ENCODE results near the gene STXBP2.

STXBP2 gene

DNA sequence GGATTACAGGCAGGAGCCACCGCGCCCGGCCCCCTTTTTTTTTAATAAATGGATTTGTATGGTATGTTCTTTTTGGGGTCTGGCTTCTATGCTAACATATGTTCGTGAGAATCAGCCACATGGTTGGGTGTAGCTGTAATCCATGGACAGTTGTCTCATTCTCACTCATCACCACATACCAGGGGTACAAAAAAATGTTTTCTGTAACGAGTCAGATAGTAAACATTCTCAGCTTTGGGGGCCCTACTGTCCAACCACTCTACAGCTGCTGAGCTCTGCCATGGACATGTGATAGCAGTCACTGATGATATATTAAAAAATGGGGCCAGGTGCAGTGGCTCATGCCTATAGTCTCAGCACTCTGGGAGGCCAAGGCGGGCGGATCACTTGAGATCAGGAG is 26.8 kb downstream of the STXBP2 start:
- TF ChIP-seq POLR2A (IDR thresholded peaks at IDR 0.05; ENCODE audit: low read depth, low read length), result no peak
- DNase-seq (ENCODE audit: insufficient read length) (no peak), FAIRE-seq (no peak)

DNA sequence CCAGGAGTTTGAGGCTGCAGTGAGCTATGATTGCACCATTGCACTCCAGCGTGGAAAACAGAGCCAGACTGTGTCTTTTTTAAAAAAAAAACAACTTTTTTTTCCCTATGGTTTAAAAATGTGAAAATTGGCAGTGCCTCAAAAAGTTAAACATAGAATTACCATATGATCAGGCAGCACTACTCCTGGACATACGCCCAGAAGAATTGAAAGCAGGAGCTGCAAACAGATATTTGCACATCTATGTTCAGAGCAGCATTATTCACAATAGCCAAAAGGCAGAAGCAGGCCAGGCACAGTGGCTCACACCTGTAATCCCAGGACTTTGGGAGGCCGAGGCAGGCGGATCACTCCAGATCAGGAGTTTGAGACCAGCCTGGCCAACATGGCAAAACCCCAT is 28.2 kb downstream of the STXBP2 start:
- no peak for DNase-seq (ENCODE audit: insufficient read length)
- no peak for FAIRE-seq
- TF ChIP-seq POLR2AphosphoS5 (IDR thresholded peaks at IDR 0.05; ENCODE audit: low read depth, low read length) (no peak), TAF1 (IDR thresholded peaks at IDR 0.05; ENCODE audit: borderline replicate concordance, low read depth, low read length) (no peak), POLR2A (IDR thresholded peaks at IDR 0.05; ENCODE audit: low read depth, low read length) (no peak)

DNA sequence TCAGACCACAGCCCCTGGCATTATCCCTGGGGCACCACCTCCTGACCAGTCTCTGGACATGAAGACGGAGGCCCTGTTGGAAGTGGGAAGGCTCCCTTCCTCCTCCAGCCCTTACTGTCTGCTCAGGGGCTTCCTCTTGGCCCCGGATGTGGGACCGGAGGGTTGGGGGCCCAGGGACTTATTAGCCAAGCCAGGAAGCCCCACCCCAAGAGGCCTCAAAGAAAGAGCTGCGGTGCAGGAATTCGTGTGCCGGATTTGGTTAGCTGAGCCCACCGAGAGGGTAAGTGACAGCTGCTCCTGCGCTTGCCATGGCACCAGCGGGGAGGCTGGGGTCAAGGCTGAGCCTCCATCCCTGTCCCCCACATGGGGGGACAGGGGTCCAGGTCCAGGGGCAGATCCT is 31.9 kb downstream of the STXBP2 start, which contains the start of gene RETN:
RETN (plus strand) TSS at position 208 of the 400 bp plus-strand sequence. CDS start 278 bp downstream, outside the sequence.
- FAIRE-seq (no peak), DNase-seq (ENCODE audit: insufficient read length) (no peak)
- TF ChIP-seq TAF1 (IDR thresholded peaks at IDR 0.05; ENCODE audit: borderline replicate concordance, low read depth, low read length), result no peak
- no peak for TF ChIP-seq POLR2AphosphoS5 (IDR thresholded peaks at IDR 0.05; ENCODE audit: low read depth, low read length)
- no peak for TF ChIP-seq POLR2A (IDR thresholded peaks at IDR 0.05; ENCODE audit: low read depth, low read length)

DNA sequence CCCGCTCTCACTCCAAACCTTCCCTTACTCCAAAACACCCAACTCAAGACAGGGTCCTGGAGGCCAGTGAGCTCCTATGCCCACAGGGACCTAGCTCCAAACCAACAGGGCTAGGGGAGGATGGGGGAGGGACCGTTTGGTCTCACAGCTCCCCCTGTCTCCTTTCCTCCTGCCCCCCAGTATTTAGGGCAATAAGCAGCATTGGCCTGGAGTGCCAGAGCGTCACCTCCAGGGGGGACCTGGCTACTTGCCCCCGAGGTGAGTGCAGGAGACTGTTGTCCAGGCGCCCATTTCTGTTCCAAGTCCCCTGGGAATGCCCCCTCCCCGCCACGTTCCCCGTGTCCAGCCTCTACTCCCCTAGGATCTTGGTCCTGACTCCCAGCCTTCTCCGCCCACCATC is 32.7 kb downstream of the STXBP2 start:
- FAIRE-seq (no peak), DNase-seq (ENCODE audit: insufficient read length) (no peak)
- TF ChIP-seq POLR2A (IDR thresholded peaks at IDR 0.05; ENCODE audit: low read depth, low read length), result no peak
- TF ChIP-seq POLR2AphosphoS5 (IDR thresholded peaks at IDR 0.05; ENCODE audit: low read depth, low read length), result no peak
- TF ChIP-seq TAF1 (IDR thresholded peaks at IDR 0.05; ENCODE audit: borderline replicate concordance, low read depth, low read length), result no peak

DNA sequence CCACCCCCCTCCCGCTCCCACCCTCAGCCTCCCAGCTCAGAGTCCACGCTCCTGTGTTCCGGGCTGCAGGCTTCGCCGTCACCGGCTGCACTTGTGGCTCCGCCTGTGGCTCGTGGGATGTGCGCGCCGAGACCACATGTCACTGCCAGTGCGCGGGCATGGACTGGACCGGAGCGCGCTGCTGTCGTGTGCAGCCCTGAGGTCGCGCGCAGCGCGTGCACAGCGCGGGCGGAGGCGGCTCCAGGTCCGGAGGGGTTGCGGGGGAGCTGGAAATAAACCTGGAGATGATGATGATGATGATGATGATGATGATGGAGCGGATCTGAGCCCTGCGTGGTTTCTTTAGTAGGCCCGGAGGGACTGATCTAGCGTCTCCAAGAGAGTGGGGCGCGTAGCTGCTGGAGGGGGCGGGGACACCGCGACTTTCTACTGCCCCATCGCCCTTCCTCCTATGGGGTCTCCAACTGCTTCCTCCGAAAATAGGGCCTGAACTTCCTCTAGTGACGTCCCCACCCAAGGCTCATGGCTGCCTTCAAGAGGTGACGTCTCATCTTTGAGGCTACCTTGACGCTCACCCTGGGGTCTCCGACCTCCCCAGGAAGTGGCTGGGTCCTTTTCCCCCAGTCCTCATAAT is 33.4 kb downstream of the STXBP2 start:
- TF ChIP-seq POLR2A (IDR thresholded peaks at IDR 0.05; ENCODE audit: low read depth, low read length) (no peak), TAF1 (IDR thresholded peaks at IDR 0.05; ENCODE audit: borderline replicate concordance, low read depth, low read length) (no peak), POLR2AphosphoS5 (IDR thresholded peaks at IDR 0.05; ENCODE audit: low read depth, low read length) (no peak)
- FAIRE-seq (no peak), DNase-seq (ENCODE audit: insufficient read length) (no peak)

DNA sequence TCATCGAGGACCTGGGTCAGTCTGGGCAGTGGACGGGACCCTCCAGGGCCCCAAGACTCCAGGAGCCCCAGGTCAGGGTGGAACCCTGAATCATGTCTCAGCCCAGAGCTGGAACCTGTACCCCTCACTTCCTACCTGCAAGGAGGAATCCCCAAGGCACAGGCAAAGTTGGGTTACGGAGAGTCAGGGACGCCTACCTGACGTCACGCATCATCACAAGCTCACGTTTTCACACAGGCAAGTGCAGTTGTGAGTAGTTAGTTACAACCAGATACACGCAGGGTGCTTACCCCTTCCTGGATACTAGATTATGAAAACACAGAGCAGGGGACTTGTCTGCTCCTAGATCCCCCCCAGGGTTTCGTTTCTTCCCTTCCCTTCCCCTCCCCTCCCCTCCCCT is 33.9 kb downstream of the STXBP2 start:
- DNase-seq (ENCODE audit: insufficient read length) (no peak), FAIRE-seq (no peak)
- TF ChIP-seq POLR2A (IDR thresholded peaks at IDR 0.05; ENCODE audit: low read depth, low read length), result no peak
- TF ChIP-seq TAF1 (IDR thresholded peaks at IDR 0.05; ENCODE audit: borderline replicate concordance, low read depth, low read length), result no peak
- no peak for TF ChIP-seq POLR2AphosphoS5 (IDR thresholded peaks at IDR 0.05; ENCODE audit: low read depth, low read length)

DNA sequence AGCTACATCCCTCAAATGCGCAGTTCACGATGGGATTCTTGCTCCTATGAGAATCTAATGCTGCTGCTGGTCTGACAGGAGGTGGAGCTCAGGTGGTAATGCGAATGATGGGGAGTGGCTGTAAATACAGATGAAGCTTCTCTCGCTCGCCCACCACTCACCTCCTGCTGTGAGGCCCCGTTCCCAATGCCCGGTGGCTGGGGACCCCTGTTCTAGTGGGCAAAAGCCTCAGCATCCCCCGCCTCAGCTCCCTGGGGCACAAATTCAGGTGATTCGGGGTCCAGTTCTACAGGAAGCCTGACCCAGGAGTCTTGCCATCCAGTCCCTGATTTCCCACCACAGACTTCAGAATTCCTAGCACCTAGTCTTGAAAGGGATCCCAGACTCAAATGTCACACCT is 35.6 kb downstream of the STXBP2 start:
- no peak for FAIRE-seq
- no peak for DNase-seq (ENCODE audit: insufficient read length)
- TF ChIP-seq POLR2AphosphoS5 (IDR thresholded peaks at IDR 0.05; ENCODE audit: low read depth, low read length), result no peak

DNA sequence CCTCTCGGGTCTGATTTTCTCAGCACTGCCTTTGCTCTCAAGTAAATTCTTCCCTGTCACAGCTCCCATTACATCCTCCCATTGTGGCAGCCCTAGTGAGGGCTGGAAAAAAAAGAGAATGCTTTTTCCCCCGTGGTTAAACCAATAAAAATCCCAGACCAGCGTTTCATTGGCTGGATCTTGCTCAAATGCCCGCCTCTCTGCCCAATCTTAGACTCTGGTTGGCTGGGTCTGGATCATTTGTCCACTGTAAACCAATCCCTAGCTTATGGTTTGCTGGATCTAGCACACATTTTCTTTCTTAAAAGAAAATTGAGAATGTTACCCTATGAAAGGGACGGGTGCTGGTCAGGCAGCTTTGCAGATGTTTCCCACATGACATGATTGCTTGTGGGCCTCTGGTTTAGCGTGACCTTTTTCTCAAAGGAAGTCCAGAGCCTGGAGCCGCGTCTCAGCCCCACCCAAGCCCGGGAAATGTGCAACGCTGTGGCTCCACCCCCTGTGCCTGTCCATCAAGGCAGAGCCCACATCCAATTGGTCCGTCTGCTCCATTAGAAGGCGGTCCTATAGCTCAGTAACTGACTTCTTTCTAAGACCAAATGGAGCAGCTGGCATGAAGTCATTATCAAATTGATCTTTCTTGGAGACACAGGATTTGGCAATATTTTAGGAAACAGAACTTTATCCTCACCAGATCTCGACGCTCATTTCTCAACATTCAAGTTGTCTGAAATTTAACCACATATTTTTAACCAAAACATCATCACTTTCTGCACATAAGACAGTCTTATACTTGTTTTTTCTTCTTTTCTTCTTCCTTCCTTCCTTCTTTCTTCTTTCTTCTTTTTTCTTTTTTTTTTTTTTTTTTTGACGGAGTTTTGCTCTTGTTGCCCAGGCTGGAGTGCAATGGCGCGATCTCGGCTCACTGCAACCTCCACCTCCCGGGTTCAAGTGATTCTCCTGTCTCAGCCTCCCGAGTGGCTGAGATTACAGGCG is 37.4 kb downstream of the STXBP2 start:
- TF ChIP-seq TAF1 (IDR thresholded peaks at IDR 0.05; ENCODE audit: borderline replicate concordance, low read depth, low read length), result no peak
- TF ChIP-seq POLR2AphosphoS5 (IDR thresholded peaks at IDR 0.05; ENCODE audit: low read depth, low read length), result no peak
- TF ChIP-seq POLR2A (IDR thresholded peaks at IDR 0.05; ENCODE audit: low read depth, low read length), result no peak
- FAIRE-seq (no peak), DNase-seq (ENCODE audit: insufficient read length) (no peak)

DNA sequence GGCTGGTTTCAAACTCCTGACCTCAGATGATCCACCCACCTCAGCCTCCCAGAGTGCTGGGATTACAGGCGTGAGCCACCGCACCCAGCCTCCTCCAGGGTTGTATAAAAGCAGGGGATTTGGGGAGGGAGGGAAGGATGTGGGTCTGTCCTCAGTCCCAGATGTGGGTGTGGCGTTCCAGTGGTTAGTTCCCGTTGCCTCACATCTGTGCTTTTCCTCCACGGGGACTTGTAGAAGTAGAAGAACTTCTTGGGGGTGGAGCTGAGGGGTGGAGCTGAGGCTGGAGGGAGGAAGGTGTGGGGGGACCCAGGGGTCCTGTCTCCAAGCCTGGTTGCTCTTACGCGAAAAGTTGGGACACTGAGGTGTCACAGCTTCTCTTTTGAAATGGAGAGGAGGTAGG is 39.5 kb downstream of the STXBP2 start:
- peak; percentile 17 for FAIRE-seq
- TF ChIP-seq TAF1 (IDR thresholded peaks at IDR 0.05; ENCODE audit: borderline replicate concordance, low read depth, low read length) (no peak), POLR2A (IDR thresholded peaks at IDR 0.05; ENCODE audit: low read depth, low read length) (no peak), POLR2AphosphoS5 (IDR thresholded peaks at IDR 0.05; ENCODE audit: low read depth, low read length) (no peak)

DNA sequence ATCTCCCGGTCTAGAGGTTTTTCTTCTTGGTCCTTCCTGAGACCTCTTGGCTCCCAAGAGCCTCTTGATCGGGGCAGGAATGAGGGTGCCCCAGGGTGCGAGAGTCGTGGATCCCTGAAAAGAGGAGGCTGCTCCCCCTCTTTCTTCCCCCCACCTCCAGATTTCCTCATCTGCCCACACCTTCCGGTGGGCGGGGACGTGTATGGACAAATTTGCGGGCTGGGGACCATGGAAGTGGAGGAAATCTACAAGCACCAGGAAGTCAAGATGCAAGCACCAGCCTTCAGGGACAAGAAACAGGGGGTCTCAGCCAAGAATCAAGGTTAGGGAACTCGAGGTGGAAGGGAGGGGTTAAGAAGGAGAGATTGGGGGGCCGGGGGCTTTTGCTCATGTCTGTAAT is 39.9 kb downstream of the STXBP2 start, which contains the start of gene MCEMP1:
MCEMP1 (plus strand) TSS at position 237 of the 400 bp plus-strand sequence; CDS start at position 268, 31 bp downstream.
- no peak for TF ChIP-seq POLR2AphosphoS5 (IDR thresholded peaks at IDR 0.05; ENCODE audit: low read depth, low read length)
- DNase-seq (ENCODE audit: insufficient read length), result no peak
- FAIRE-seq, result no peak

More for the DNA sequence above, 39.5 kb downstream of the STXBP2 start:
- no peak for DNase-seq (ENCODE audit: insufficient read length)

DNA sequence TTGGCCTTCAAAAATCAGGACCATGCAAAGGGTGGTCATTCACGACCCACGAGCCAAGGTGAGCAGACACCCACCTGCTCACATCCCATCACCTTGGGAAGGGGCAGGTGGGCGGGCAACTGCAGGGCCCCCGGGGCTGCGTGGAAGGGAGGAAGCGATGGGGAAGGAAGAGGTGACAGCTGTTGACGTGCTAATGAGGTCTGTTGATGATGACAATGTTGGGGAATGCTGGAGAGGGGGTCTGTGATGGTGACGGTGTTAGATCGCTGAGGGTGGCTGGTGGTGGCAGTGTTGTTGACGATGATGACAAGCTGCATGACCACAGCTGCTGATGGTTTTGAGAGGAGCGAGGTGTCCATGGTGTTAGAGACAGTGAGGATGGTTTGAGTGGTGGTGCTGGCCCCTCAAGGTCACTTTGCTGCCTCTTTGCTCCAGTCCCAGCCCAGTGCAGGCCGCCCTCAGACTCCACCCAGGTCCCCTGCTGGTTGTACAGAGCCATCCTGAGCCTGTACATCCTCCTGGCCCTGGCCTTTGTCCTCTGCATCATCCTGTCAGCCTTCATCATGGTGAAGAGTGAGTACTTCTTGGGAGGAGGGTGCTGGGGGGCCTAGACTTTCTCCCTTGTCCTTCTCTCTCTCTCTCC is 40.9 kb downstream of the STXBP2 start:
- TF ChIP-seq POLR2A (IDR thresholded peaks at IDR 0.05; ENCODE audit: low read depth, low read length), result no peak
- no peak for TF ChIP-seq TAF1 (IDR thresholded peaks at IDR 0.05; ENCODE audit: borderline replicate concordance, low read depth, low read length)
- no peak for TF ChIP-seq POLR2AphosphoS5 (IDR thresholded peaks at IDR 0.05; ENCODE audit: low read depth, low read length)
- FAIRE-seq (no peak), DNase-seq (ENCODE audit: insufficient read length) (no peak)
